ENCODE measurements around the gene FN3K.

- no peak for TF ChIP-seq CTCF (IDR thresholded peaks at IDR 0.05)
- TF ChIP-seq POLR2A (IDR thresholded peaks at IDR 0.05) = no peak
Observed at GRCh38 chr17:82732118-82732743, 3.2 kb upstream of the FN3K start.

Measured in tibial nerve (tissue), 3 donors.